GM12878 (cell line): ENCODE results near the gene KRT20. TPM values are rescaled to one million over a fixed set of nuclear protein-coding genes. Genes with fewer than 3 reads are reported as not detected.

Experiments
- ATAC-seq: fragments of 200-7000 bp; cut with Tn5 transposase; 3 replicates; pipeline ENCODE4 v1.9.1; 2020; ENCODE audit warnings: mild to moderate bottlenecking, moderate library complexity
- BruUV-seq: library from RNA; stranded (reverse); fragments of 400-500 nt; replicated peaks from 2 replicates; lab custom pipeline; 2021; lab: Mats Ljungman, UMichigan
- CTCF ChIA-PET: fragments of 300-600 bp; sonication (Branson Sonifier 250); formaldehyde crosslinking; extraction: SDS; loops from one replicate; lab custom pipeline; 2021; ENCODE audit warnings: inconsistent platforms; lab: Yijun Ruan, JAX
- POLR2A ChIA-PET: fragments of 350-600 bp; formaldehyde crosslinking; extraction: SDS; loops from one replicate; lab custom pipeline; 2021; ENCODE audit warnings: inconsistent platforms; lab: Charles Lee
- RAD21 ChIA-PET: fragments of 300-600 bp; sonication (Branson Sonifier 250); formaldehyde crosslinking; loops from one replicate; lab custom pipeline; 2023; ENCODE audit warnings: antibody characterized with exemption; ENCODE audit not compliant: unreplicated experiment; lab: Charles Lee
- SMC1A ChIA-PET: fragments of 300-600 bp; sonication (Branson Sonifier 250); formaldehyde crosslinking; loops from one replicate; lab custom pipeline; 2023; ENCODE audit not compliant: unreplicated experiment, uncharacterized antibody; lab: Charles Lee
- DNase-seq: peaks from one replicate; pipeline ENCODE4 v3.0.0-alpha.2; 2011; ENCODE audit warnings: low read depth, low spot score
- FAIRE-seq: peaks from 3 replicates; lab custom pipeline; 2011; peaks lifted over from hg19 to GRCh38; lab: Jason Lieb, UNC
- H2AFZ ChIP-seq: 2 replicates; pipeline ENCODE4 v1.6.0; 2011; ENCODE audit warnings: low read depth, low read length, control low read depth; ENCODE audit not compliant: control insufficient read depth
- H3K27ac ChIP-seq: 2 replicates; pipeline ENCODE4 v1.5.1; 2011; ENCODE audit warnings: control low read depth; ENCODE audit not compliant: control insufficient read depth, insufficient read depth
- H3K27me3 ChIP-seq, 2 experiments: replicated peaks in 1 of 2; 2 replicates each; pipeline versions ENCODE4 v1.6.0 to v1.6.1; 2011; ENCODE audit warnings: low read length in 1 of 2; ENCODE audit not compliant: control insufficient read depth in 2 of 2, insufficient read depth in 2 of 2
- H3K36me3 ChIP-seq, 2 experiments: 2 replicates each; pipeline ENCODE4 v1.5.1; 2011; ENCODE audit warnings: low read length in 1 of 2; ENCODE audit not compliant: control insufficient read depth in 2 of 2, insufficient read depth in 2 of 2
- H3K4me1 ChIP-seq: 2 replicates; pipeline ENCODE4 v1.6.1; 2011; ENCODE audit warnings: mild to moderate bottlenecking, low read length, moderate library complexity, mixed read lengths; ENCODE audit not compliant: control insufficient read depth, insufficient read depth
- H3K4me2 ChIP-seq: 2 replicates; pipeline ENCODE4 v1.6.0; 2011; ENCODE audit warnings: control low read depth; ENCODE audit not compliant: control insufficient read depth, insufficient read depth
- H3K4me3 ChIP-seq: fragments of 200-600 bp; sonication (generic); 2 replicates; pipeline ENCODE4 v1.5.1; 2016
- H3K79me2 ChIP-seq: 2 replicates; pipeline ENCODE4 v1.6.0; 2011; ENCODE audit warnings: low read length; ENCODE audit not compliant: control insufficient read depth, insufficient read depth
- H3K9ac ChIP-seq: 2 replicates; pipeline ENCODE4 v1.8.0; 2011; ENCODE audit warnings: low read length, control low read depth, mixed read lengths; ENCODE audit not compliant: control insufficient read depth, insufficient read depth
- H3K9me3 ChIP-seq: replicated peaks from 3 replicates; pipeline ENCODE4 v1.5.1; 2011; ENCODE audit warnings: mild to moderate bottlenecking, low read length; ENCODE audit not compliant: control insufficient read depth, insufficient read depth
- H4K20me1 ChIP-seq: 2 replicates; pipeline ENCODE4 v1.6.0; 2011; ENCODE audit not compliant: control insufficient read depth, insufficient read depth
- CHD4 ChIP-seq: fragments of 200-600 bp; sonication (generic); IDR thresholded peaks from 2 replicates; pipeline ENCODE4 v1.6.1; 2016; ENCODE audit warnings: mild to moderate bottlenecking
- E2F8 ChIP-seq: fragments of 450-650 bp; IDR thresholded peaks from 2 replicates; pipeline ENCODE4 v1.6.1; 2018; ENCODE audit warnings: mild to moderate bottlenecking, low read depth, moderate library complexity; ENCODE audit not compliant: partially characterized antibody
- EZH2 ChIP-seq: IDR thresholded peaks from 2 replicates; pipeline ENCODE4 v1.6.1; 2012; ENCODE audit warnings: low read depth, mild to moderate bottlenecking, control low read depth, inconsistent platforms, low read length, borderline replicate concordance; ENCODE audit not compliant: control insufficient read depth
- IRF3 ChIP-seq: fragments of 450-650 bp; IDR thresholded peaks from 2 replicates; pipeline ENCODE4 v1.6.1; 2014; ENCODE audit warnings: mild to moderate bottlenecking
- POLR2AphosphoS5 ChIP-seq: IDR thresholded peaks from 2 replicates; pipeline ENCODE4 v1.6.1; 2011; ENCODE audit warnings: mild to moderate bottlenecking, low read length, inconsistent platforms
- RCOR1 ChIP-seq: conservative IDR thresholded peaks from 2 replicates; pipeline ENCODE4 v1.6.1; 2012; ENCODE audit warnings: low read depth, low read length, improper control_type of control experiment
- STAT1 ChIP-seq: fragments of 450-650 bp; conservative IDR thresholded peaks from 2 replicates; pipeline ENCODE4 v1.6.1; 2014; ENCODE audit warnings: antibody characterized with exemption, mild to moderate bottlenecking
- ZBED1 ChIP-seq: IDR thresholded peaks from 2 replicates; pipeline ENCODE4 v1.6.1; 2016; ENCODE audit warnings: borderline replicate concordance
- ZBTB4 ChIP-seq: fragments of 450-650 bp; formaldehyde crosslinking; IDR thresholded peaks from 2 replicates; pipeline ENCODE4 v1.4.0; 2022; ENCODE audit warnings: mild to moderate bottlenecking, moderate library complexity
- in situ Hi-C: fragments of 300-500 bp; cut with MboI; formaldehyde crosslinking; loops from 9 replicates; pipeline ENCODE4 v1.14.3; 2018; ENCODE audit warnings: mixed read lengths
- intact Hi-C: fragments of 100-400 bp; cut with micrococcal nuclease; formaldehyde crosslinking; loops from one replicate; pipeline ENCODE4 v1.14.2; 2022; ENCODE audit not compliant: unreplicated experiment
- polyA plus RNA-seq, 11 experiments: library from polyadenylated mRNA; depleted of rRNA in 4 of 11; unstranded in 6 of 11; stranded (reverse) in 5 of 11; fragments of >200 nt; fragmentation: Nextera tagmentation in 4 of 11; fragmentation: Illumina TruSeq in 1 of 11; extraction: Ambion mirVana in 4 of 11; extraction: Trizol in 1 of 11; gene quantifications; 1 replicate in 1 of 11; 2 replicates in 10 of 11; pipeline versions ENCODE4 v1.2.1 to v1.2.3, GENCODE V29; 2011 to 2016; ENCODE audit warnings: inconsistent platforms in 2 of 11, missing spikeins in 2 of 11, low read depth in 1 of 11
- total RNA-seq, 4 experiments: library from RNA; depleted of rRNA in 3 of 4; stranded (reverse); fragments of >200 nt in 3 of 4; fragmentation: Illumina TruSeq in 1 of 4; extraction: Trizol in 1 of 4; gene quantifications; 2 replicates each; pipeline versions ENCODE4 v1.2.1 to v1.2.3, GENCODE V29; 2013 to 2021
- TF ChIP-seq, protein P1 (sequence below): IDR thresholded peaks from 2 replicates; pipeline ENCODE4 v1.6.1; 2012; ENCODE audit warnings: mild to moderate bottlenecking, low read depth, low read length

The KRT20 gene
- total and polyA plus RNA-seq, 10 of the 15 experiments (the other 5 are each of a cell fraction or from before 2014, with no cell fraction given), result 0.23 TPM; not detected in 9

DNA sequence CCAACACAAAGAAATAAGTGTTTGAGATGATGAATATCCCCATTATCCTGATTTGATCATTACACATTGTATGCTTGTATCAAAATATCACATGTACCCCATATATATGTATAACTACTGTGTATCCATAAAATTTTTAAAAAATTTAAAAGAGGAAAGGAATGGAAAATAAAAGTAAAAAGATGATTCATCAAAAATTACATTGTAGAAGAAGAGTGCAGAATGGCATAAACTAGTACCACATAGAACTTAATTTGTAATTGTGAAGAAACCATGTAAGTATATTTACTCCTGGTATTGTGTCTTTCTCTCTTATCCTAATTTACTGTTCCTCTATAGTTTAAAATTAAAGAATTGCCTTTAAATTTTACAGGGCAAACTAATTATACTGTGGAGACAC, 51.2 kb downstream of the KRT20 start:
- no peaks in the 10 kb centered on the region for H3K79me2 ChIP-seq
- SMC1A ChIA-PET, result no interaction called here
- in situ Hi-C loops (no loop called here), intact Hi-C loops (no loop called here)
- no peak overlapping the region for H2AFZ ChIP-seq
- H3K36me3 ChIP-seq, result peaks cover 0 to 3% of the 10 kb centered on the region in 2 experiments; a peak in 1 of 4 replicates
- no peaks in the 10 kb centered on the region for H3K4me1 ChIP-seq
- no peaks in the 10 kb centered on the region for H4K20me1 ChIP-seq
- FAIRE-seq (no peak), DNase-seq (no peak), ATAC-seq (no peak)
- H3K27ac ChIP-seq, result no peak overlapping the region
- CTCF ChIA-PET, result interaction anchor here (0.9 kb wide), 1 partner anchor 830 kb away, joined by 3 read pairs; no protein-coding TSS in a partner anchor
- RAD21 ChIA-PET, result no interaction called here
- H3K4me2 ChIP-seq, result no peak overlapping the region
- no peaks in the 10 kb centered on the region for H3K9me3 ChIP-seq
- BruUV-seq, result no TSS peak
- H3K27me3 ChIP-seq, result no peaks in the 10 kb centered on the region
- POLR2A ChIA-PET, result no interaction called here
- no peak overlapping the region for H3K9ac ChIP-seq
- H3K4me3 ChIP-seq, result no peak overlapping the region
- TF ChIP-seq EZH2, result no peak
- no peak for TF ChIP-seq ZBED1
- TF ChIP-seq, protein P1, sequence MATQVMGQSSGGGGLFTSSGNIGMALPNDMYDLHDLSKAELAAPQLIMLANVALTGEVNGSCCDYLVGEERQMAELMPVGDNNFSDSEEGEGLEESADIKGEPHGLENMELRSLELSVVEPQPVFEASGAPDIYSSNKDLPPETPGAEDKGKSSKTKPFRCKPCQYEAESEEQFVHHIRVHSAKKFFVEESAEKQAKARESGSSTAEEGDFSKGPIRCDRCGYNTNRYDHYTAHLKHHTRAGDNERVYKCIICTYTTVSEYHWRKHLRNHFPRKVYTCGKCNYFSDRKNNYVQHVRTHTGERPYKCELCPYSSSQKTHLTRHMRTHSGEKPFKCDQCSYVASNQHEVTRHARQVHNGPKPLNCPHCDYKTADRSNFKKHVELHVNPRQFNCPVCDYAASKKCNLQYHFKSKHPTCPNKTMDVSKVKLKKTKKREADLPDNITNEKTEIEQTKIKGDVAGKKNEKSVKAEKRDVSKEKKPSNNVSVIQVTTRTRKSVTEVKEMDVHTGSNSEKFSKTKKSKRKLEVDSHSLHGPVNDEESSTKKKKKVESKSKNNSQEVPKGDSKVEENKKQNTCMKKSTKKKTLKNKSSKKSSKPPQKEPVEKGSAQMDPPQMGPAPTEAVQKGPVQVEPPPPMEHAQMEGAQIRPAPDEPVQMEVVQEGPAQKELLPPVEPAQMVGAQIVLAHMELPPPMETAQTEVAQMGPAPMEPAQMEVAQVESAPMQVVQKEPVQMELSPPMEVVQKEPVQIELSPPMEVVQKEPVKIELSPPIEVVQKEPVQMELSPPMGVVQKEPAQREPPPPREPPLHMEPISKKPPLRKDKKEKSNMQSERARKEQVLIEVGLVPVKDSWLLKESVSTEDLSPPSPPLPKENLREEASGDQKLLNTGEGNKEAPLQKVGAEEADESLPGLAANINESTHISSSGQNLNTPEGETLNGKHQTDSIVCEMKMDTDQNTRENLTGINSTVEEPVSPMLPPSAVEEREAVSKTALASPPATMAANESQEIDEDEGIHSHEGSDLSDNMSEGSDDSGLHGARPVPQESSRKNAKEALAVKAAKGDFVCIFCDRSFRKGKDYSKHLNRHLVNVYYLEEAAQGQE, result no peak
- no peak for TF ChIP-seq POLR2AphosphoS5
- TF ChIP-seq CHD4, result no peak
- no peak for TF ChIP-seq ZBTB4 (CRISPR knock-in tag)
- no peak for TF ChIP-seq STAT1
- no peak for TF ChIP-seq IRF3
- TF ChIP-seq RCOR1, result no peak
- TF ChIP-seq E2F8, result no peak
